HG02610 (cell line): ENCODE measurements around the gene MYG1.

ENCODE experiments used
- ATAC-seq: cut with Tn5 transposase; IDR thresholded peaks from one replicate; pipeline ENCODE4 v1.9.1; 2021; ENCODE audit warnings: mild to moderate bottlenecking, moderate library complexity; ENCODE audit not compliant: unreplicated experiment

MYG1 gene

GRCh38 chr12:53299454-53300180 is at the start of gene MYG1:
TSS of gene MYG1 (plus strand) at chr12:53299695. CDS start at chr12:53299738, 43 bp downstream.
- peak; percentile 71 for ATAC-seq

- ATAC-seq: peak; percentile 72
Measured at GRCh38 chr12:53251477-53252348, 47.8 kb upstream of the MYG1 start.

GRCh38 chr12:53252349-53252916 is 47.1 kb upstream of the MYG1 start:
- no peak for ATAC-seq

GRCh38 chr12:53253298-53253697 is 46.2 kb upstream of the MYG1 start:
- ATAC-seq: no peak

- no peak for ATAC-seq
Measured at GRCh38 chr12:53254816-53255545, 44.5 kb upstream of the MYG1 start.

GRCh38 chr12:53255996-53256395 is 43.5 kb upstream of the MYG1 start:
- no peak for ATAC-seq

- ATAC-seq: no peak
Measured at GRCh38 chr12:53258541-53259539, 40.7 kb upstream of the MYG1 start.

GRCh38 chr12:53259891-53260290 is 39.6 kb upstream of the MYG1 start:
- ATAC-seq: no peak

- no peak for ATAC-seq
Measured at GRCh38 chr12:53265783-53266182, 33.7 kb upstream of the MYG1 start.

- no peak for ATAC-seq
Measured at GRCh38 chr12:53267306-53267998, 32.0 kb upstream of the MYG1 start.

GRCh38 chr12:53267999-53268629 is 31.4 kb upstream of the MYG1 start, which contains the start of gene ESPL1:
TSS of gene ESPL1 (plus strand) at chr12:53268299. CDS start at chr12:53268767, 468 bp downstream.
- peak; percentile 81 for ATAC-seq

GRCh38 chr12:53268630-53269562 is 30.6 kb upstream of the MYG1 start:
- no peak for ATAC-seq

GRCh38 chr12:53274445-53274844 is 25.1 kb upstream of the MYG1 start:
- no peak for ATAC-seq

GRCh38 chr12:53276511-53276910 is 23.0 kb upstream of the MYG1 start:
- ATAC-seq: no peak

GRCh38 chr12:53277981-53278380 is 21.5 kb upstream of the MYG1 start:
- ATAC-seq: no peak

- ATAC-seq: no peak
Measured at GRCh38 chr12:53279283-53279869, 20.1 kb upstream of the MYG1 start.

GRCh38 chr12:53279888-53280498 is 19.5 kb upstream of the MYG1 start:
- no peak for ATAC-seq
